ENCODE measurements around the gene NAP1L4. TPM values are rescaled to one million over a fixed set of nuclear protein-coding genes. Genes with fewer than 3 reads are reported as not detected.

NAP1L4 gene
- total RNA-seq, 1 donor: 121 TPM

DNA sequence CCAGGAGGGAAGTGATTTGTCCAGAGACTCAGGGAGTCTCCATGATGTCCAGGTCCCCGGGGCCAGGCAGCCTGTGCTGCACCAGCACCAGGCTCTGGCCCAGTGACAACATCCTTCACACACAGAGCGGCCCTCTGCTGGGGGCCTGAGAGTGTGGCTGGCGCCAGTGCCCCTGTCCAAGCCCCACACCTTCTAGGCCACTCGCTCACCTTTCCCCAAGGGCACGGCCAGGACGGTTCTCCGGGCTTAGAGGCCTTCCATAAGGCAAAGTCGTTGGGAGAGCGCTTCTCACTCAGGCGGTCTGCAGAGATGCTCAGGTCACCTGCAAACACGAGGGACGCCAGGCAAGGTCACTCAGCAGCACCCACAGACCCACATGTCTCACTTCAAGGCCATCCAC, 27.9 kb upstream of the NAP1L4 start:
- no peak overlapping the region for H3K4me3 ChIP-seq (ENCODE audit: low read depth, low read length)
- TF ChIP-seq, protein P1, sequence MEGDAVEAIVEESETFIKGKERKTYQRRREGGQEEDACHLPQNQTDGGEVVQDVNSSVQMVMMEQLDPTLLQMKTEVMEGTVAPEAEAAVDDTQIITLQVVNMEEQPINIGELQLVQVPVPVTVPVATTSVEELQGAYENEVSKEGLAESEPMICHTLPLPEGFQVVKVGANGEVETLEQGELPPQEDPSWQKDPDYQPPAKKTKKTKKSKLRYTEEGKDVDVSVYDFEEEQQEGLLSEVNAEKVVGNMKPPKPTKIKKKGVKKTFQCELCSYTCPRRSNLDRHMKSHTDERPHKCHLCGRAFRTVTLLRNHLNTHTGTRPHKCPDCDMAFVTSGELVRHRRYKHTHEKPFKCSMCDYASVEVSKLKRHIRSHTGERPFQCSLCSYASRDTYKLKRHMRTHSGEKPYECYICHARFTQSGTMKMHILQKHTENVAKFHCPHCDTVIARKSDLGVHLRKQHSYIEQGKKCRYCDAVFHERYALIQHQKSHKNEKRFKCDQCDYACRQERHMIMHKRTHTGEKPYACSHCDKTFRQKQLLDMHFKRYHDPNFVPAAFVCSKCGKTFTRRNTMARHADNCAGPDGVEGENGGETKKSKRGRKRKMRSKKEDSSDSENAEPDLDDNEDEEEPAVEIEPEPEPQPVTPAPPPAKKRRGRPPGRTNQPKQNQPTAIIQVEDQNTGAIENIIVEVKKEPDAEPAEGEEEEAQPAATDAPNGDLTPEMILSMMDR (IDR thresholded peaks at IDR 0.05; ENCODE audit: insufficient read depth, low read depth, low read length): no peak
- no peak for DNase-seq (ENCODE audit: low read depth)

- TF ChIP-seq, protein P1 (IDR thresholded peaks at IDR 0.05; ENCODE audit: insufficient read depth, low read depth, low read length): no peak
- DNase-seq (ENCODE audit: low read depth): no peak
- H3K4me3 ChIP-seq (ENCODE audit: low read depth, low read length): no peak overlapping the region
Measured at GRCh38 chr11:3018596-3018995, 26.5 kb upstream of the NAP1L4 start.

DNA sequence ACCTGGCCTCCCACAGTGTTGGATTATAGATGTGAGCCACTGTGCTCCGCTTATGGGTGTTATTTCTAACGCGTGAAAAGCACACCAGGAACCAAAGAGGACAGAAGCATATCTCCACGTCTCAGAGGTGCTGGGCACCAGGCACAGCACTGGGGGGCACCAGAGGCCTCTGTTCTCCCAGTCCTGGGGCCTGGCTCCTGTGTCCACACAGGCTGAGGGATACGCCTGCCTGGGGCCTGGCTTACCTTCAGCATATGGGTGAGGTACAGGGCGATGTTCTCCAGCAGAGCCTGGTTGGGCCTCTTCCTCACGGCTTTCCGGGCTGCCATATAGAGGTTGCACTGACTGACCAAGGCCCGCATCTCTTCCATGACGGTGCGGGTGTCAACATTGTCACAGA, 24.7 kb upstream of the NAP1L4 start:
- H3K4me3 ChIP-seq (ENCODE audit: low read depth, low read length): no peak overlapping the region
- DNase-seq (ENCODE audit: low read depth): no peak
- TF ChIP-seq, protein P1 (IDR thresholded peaks at IDR 0.05; ENCODE audit: insufficient read depth, low read depth, low read length): no peak

DNA sequence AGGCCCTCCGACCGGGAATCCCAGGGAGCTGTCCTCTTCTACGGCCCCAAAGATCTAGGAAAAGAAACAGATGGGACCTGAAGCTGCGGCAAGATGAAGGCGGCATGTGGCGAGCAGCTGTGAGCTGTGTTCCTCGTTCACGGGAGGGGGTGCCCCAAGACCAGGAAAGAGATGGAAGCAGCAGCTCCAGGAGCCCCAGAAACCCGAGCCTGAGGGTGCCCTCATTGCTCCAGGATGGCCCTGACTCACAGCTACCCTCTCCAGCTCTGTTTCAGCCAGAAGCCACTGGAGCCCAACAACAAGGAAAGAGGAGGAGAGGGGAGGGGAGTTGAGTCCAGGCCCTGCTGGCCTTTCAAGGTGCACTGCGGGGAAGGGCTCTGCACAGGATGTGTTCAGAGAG, 23.7 kb upstream of the NAP1L4 start:
- H3K4me3 ChIP-seq (ENCODE audit: low read depth, low read length): no peak overlapping the region
- no peak for DNase-seq (ENCODE audit: low read depth)
- TF ChIP-seq, protein P1 (IDR thresholded peaks at IDR 0.05; ENCODE audit: insufficient read depth, low read depth, low read length): no peak

DNA sequence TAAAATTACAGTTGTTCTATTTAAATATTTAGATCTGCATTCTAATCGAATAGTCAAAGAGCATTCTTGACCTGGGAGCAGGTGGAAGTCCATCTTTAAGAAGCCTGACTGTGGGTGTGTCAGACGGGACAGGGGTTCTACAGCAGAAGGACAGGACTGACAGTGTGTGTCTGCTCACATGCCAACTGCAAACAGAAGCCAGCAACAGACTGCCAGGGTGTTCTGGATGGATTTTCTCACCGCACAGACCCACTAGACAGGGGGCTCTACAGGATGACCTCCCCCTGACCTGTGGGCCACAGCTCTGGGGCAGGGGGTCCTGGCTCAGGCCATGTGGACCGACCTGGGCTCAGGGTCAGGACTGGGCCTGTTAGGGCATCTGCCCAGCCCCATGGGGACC, 22.8 kb upstream of the NAP1L4 start:
- no peak for DNase-seq (ENCODE audit: low read depth)
- TF ChIP-seq, protein P1 (IDR thresholded peaks at IDR 0.05; ENCODE audit: insufficient read depth, low read depth, low read length): no peak
- no peak overlapping the region for H3K4me3 ChIP-seq (ENCODE audit: low read depth, low read length)

DNA sequence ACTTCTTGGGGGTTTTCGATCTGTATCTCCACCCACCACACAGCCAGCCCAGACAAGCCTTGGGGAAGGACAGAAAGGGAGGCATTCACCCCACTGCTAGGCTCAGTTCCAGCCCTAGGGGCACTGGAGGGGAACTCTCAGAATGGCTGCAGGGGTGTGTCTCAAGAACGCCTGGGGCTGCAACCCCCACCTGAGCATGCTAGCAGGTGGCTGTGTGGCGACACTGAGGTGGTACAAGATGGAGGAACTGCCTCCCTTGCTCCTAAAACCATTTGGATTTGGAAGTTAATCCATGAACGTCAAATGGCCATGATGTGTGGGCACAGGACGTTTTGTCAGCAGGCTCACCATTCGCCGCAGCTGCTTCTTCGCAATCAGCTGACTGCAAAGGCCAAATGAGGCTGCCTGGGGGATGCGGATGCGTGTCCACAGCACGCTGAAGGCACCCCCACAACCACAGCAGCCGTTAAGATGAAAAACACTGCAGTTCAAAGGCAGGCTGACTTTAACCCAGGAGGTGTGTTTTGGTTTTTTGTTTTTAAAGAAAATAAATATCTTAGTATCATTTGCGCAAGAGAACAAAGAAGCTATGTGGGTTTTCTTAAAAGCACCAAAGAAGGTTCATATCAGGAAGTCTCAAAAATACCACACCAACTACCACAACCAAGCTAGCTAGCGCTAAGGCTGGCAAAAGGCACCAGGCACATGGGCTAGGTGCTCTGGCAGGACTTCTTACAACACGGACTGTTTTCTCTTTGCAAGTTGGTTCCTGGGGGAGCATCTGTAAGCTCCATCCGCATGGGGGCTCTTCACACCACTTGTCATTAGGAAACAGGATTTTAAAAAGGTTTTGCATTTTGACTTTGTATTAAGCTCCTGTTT, 22.2 kb upstream of the NAP1L4 start:
- DNase-seq (ENCODE audit: low read depth): no peak
- H3K4me3 ChIP-seq (ENCODE audit: low read depth, low read length): no peak overlapping the region
- TF ChIP-seq, protein P1 (IDR thresholded peaks at IDR 0.05; ENCODE audit: insufficient read depth, low read depth, low read length): no peak

Data from fibroblast of villous mesenchyme (primary cell).